Measurements from ENCODE around the gene GALNT5.

GRCh38 chr2:157255746-157256145 lies 1.8 kb upstream of the GALNT5 start:
- TF ChIP-seq CTCF (IDR thresholded peaks at IDR 0.05) (no peak), POLR2A (IDR thresholded peaks at IDR 0.05) (no peak)
